ENCODE data around the gene MAPRE2.

The MAPRE2 gene

GRCh38 chr18:35022426-35023001, 18.7 kb upstream of the MAPRE2 start:
- no peak overlapping the region for H3K4me3 ChIP-seq (ENCODE audit: low read length)
- H3K4me1 ChIP-seq (ENCODE audit: control insufficient read depth, insufficient read depth, low read length), result peaks cover 3% of the 10 kb centered on the region
- no peaks in the 10 kb centered on the region for H3K36me3 ChIP-seq (ENCODE audit: control insufficient read depth, insufficient read depth, low read length)
- H3K27me3 ChIP-seq (ENCODE audit: control insufficient read depth, insufficient read depth, low read length), result no peaks in the 10 kb centered on the region
- no peaks in the 10 kb centered on the region for H3K9me3 ChIP-seq (ENCODE audit: control insufficient read depth, low read length)
- H3K9ac ChIP-seq (ENCODE audit: low read length), result no peak overlapping the region

GRCh38 chr18:35024196-35024595, 17.0 kb upstream of the MAPRE2 start:
- no peaks in the 10 kb centered on the region for H3K9me3 ChIP-seq (ENCODE audit: control insufficient read depth, low read length)
- H3K4me3 ChIP-seq (ENCODE audit: low read length), result no peak overlapping the region
- no peaks in the 10 kb centered on the region for H3K27me3 ChIP-seq (ENCODE audit: control insufficient read depth, insufficient read depth, low read length)
- H3K4me1 ChIP-seq (ENCODE audit: control insufficient read depth, insufficient read depth, low read length), result peaks cover 3% of the 10 kb centered on the region
- no peak overlapping the region for H3K9ac ChIP-seq (ENCODE audit: low read length)
- H3K36me3 ChIP-seq (ENCODE audit: control insufficient read depth, insufficient read depth, low read length), result no peaks in the 10 kb centered on the region

- H3K4me3 ChIP-seq (ENCODE audit: low read length), result no peak overlapping the region
- H3K4me1 ChIP-seq (ENCODE audit: control insufficient read depth, insufficient read depth, low read length), result peaks cover 10% of the 10 kb centered on the region
- no peak overlapping the region for H3K9ac ChIP-seq (ENCODE audit: low read length)
- H3K9me3 ChIP-seq (ENCODE audit: control insufficient read depth, low read length), result no peaks in the 10 kb centered on the region
- no peaks in the 10 kb centered on the region for H3K36me3 ChIP-seq (ENCODE audit: control insufficient read depth, insufficient read depth, low read length)
- H3K27me3 ChIP-seq (ENCODE audit: control insufficient read depth, insufficient read depth, low read length), result no peaks in the 10 kb centered on the region
Measured at GRCh38 chr18:35024965-35025364, 16.2 kb upstream of the MAPRE2 start.

GRCh38 chr18:35026407-35027061, 14.7 kb upstream of the MAPRE2 start:
- Histone ChIP-seq H3K36me3 (ENCODE audit: control insufficient read depth, insufficient read depth, low read length) (no peaks in the 10 kb centered on the region), H3K9ac (ENCODE audit: low read length) (no peak overlapping the region), H3K4me1 (ENCODE audit: control insufficient read depth, insufficient read depth, low read length) (peaks cover 16% of the 10 kb centered on the region), H3K27me3 (ENCODE audit: control insufficient read depth, insufficient read depth, low read length) (no peaks in the 10 kb centered on the region), H3K4me3 (ENCODE audit: low read length) (no peak overlapping the region), H3K9me3 (ENCODE audit: control insufficient read depth, low read length) (no peaks in the 10 kb centered on the region)

- no peaks in the 10 kb centered on the region for H3K27me3 ChIP-seq (ENCODE audit: control insufficient read depth, insufficient read depth, low read length)
- peaks cover 16% of the 10 kb centered on the region for H3K4me1 ChIP-seq (ENCODE audit: control insufficient read depth, insufficient read depth, low read length)
- no peak overlapping the region for H3K9ac ChIP-seq (ENCODE audit: low read length)
- H3K4me3 ChIP-seq (ENCODE audit: low read length), result no peak overlapping the region
- H3K36me3 ChIP-seq (ENCODE audit: control insufficient read depth, insufficient read depth, low read length), result no peaks in the 10 kb centered on the region
- H3K9me3 ChIP-seq (ENCODE audit: control insufficient read depth, low read length), result no peaks in the 10 kb centered on the region
Measured at GRCh38 chr18:35027206-35027605, 14.0 kb upstream of the MAPRE2 start.

- Histone ChIP-seq H3K9me3 (ENCODE audit: control insufficient read depth, low read length) (no peaks in the 10 kb centered on the region), H3K36me3 (ENCODE audit: control insufficient read depth, insufficient read depth, low read length) (no peaks in the 10 kb centered on the region), H3K4me1 (ENCODE audit: control insufficient read depth, insufficient read depth, low read length) (peaks cover 16% of the 10 kb centered on the region), H3K4me3 (ENCODE audit: low read length) (no peak overlapping the region), H3K9ac (ENCODE audit: low read length) (no peak overlapping the region), H3K27me3 (ENCODE audit: control insufficient read depth, insufficient read depth, low read length) (no peaks in the 10 kb centered on the region)
Measured at GRCh38 chr18:35028536-35028935, 12.7 kb upstream of the MAPRE2 start.

- H3K9ac ChIP-seq (ENCODE audit: low read length), result no peak overlapping the region
- no peaks in the 10 kb centered on the region for H3K9me3 ChIP-seq (ENCODE audit: control insufficient read depth, low read length)
- H3K36me3 ChIP-seq (ENCODE audit: control insufficient read depth, insufficient read depth, low read length), result no peaks in the 10 kb centered on the region
- H3K4me3 ChIP-seq (ENCODE audit: low read length), result no peak overlapping the region
- H3K27me3 ChIP-seq (ENCODE audit: control insufficient read depth, insufficient read depth, low read length), result no peaks in the 10 kb centered on the region
- H3K4me1 ChIP-seq (ENCODE audit: control insufficient read depth, insufficient read depth, low read length), result peaks cover 16% of the 10 kb centered on the region
Measured at GRCh38 chr18:35029103-35029502, 12.1 kb upstream of the MAPRE2 start.

GRCh38 chr18:35029770-35030169, 11.4 kb upstream of the MAPRE2 start:
- H3K4me3 ChIP-seq (ENCODE audit: low read length), result no peak overlapping the region
- no peaks in the 10 kb centered on the region for H3K27me3 ChIP-seq (ENCODE audit: control insufficient read depth, insufficient read depth, low read length)
- H3K9ac ChIP-seq (ENCODE audit: low read length), result peak overlapping the region; percentile 36
- peaks cover 16% of the 10 kb centered on the region for H3K4me1 ChIP-seq (ENCODE audit: control insufficient read depth, insufficient read depth, low read length)
- H3K36me3 ChIP-seq (ENCODE audit: control insufficient read depth, insufficient read depth, low read length), result no peaks in the 10 kb centered on the region
- H3K9me3 ChIP-seq (ENCODE audit: control insufficient read depth, low read length), result no peaks in the 10 kb centered on the region

- Histone ChIP-seq H3K9ac (ENCODE audit: low read length) (peak overlapping the region; percentile 36), H3K36me3 (ENCODE audit: control insufficient read depth, insufficient read depth, low read length) (no peaks in the 10 kb centered on the region), H3K27me3 (ENCODE audit: control insufficient read depth, insufficient read depth, low read length) (no peaks in the 10 kb centered on the region), H3K9me3 (ENCODE audit: control insufficient read depth, low read length) (no peaks in the 10 kb centered on the region), H3K4me3 (ENCODE audit: low read length) (no peak overlapping the region), H3K4me1 (ENCODE audit: control insufficient read depth, insufficient read depth, low read length) (peaks cover 12% of the 10 kb centered on the region)
Measured at GRCh38 chr18:35030277-35030989, 10.8 kb upstream of the MAPRE2 start.

GRCh38 chr18:35032113-35032512, 9.1 kb upstream of the MAPRE2 start:
- Histone ChIP-seq H3K4me3 (ENCODE audit: low read length) (no peak overlapping the region), H3K36me3 (ENCODE audit: control insufficient read depth, insufficient read depth, low read length) (no peaks in the 10 kb centered on the region), H3K27me3 (ENCODE audit: control insufficient read depth, insufficient read depth, low read length) (no peaks in the 10 kb centered on the region), H3K9me3 (ENCODE audit: control insufficient read depth, low read length) (no peaks in the 10 kb centered on the region), H3K4me1 (ENCODE audit: control insufficient read depth, insufficient read depth, low read length) (peaks cover 12% of the 10 kb centered on the region), H3K9ac (ENCODE audit: low read length) (no peak overlapping the region)

- peaks cover 18% of the 10 kb centered on the region for H3K4me1 ChIP-seq (ENCODE audit: control insufficient read depth, insufficient read depth, low read length)
- no peaks in the 10 kb centered on the region for H3K36me3 ChIP-seq (ENCODE audit: control insufficient read depth, insufficient read depth, low read length)
- H3K9ac ChIP-seq (ENCODE audit: low read length), result no peak overlapping the region
- no peak overlapping the region for H3K4me3 ChIP-seq (ENCODE audit: low read length)
- no peaks in the 10 kb centered on the region for H3K27me3 ChIP-seq (ENCODE audit: control insufficient read depth, insufficient read depth, low read length)
- H3K9me3 ChIP-seq (ENCODE audit: control insufficient read depth, low read length), result no peaks in the 10 kb centered on the region
Measured at GRCh38 chr18:35038029-35038428, 3.2 kb upstream of the MAPRE2 start.

- no peak overlapping the region for H3K4me3 ChIP-seq (ENCODE audit: low read length)
- no peaks in the 10 kb centered on the region for H3K27me3 ChIP-seq (ENCODE audit: control insufficient read depth, insufficient read depth, low read length)
- H3K9ac ChIP-seq (ENCODE audit: low read length), result no peak overlapping the region
- H3K4me1 ChIP-seq (ENCODE audit: control insufficient read depth, insufficient read depth, low read length), result peaks cover 22% of the 10 kb centered on the region
- H3K9me3 ChIP-seq (ENCODE audit: control insufficient read depth, low read length), result no peaks in the 10 kb centered on the region
- H3K36me3 ChIP-seq (ENCODE audit: control insufficient read depth, insufficient read depth, low read length), result no peaks in the 10 kb centered on the region
Measured at GRCh38 chr18:35038881-35039491, 2.2 kb upstream of the MAPRE2 start.
